GM12878 (cell line): ENCODE data around the gene SREK1. TPM values are rescaled to one million over a fixed set of nuclear protein-coding genes. Genes with fewer than 3 reads are reported as not detected.

Source experiments
- ATAC-seq: fragments of 200-7000 bp; cut with Tn5 transposase; 3 replicates; pipeline ENCODE4 v1.9.1; 2020; ENCODE audit warnings: mild to moderate bottlenecking, moderate library complexity
- BruUV-seq: library from RNA; stranded (reverse); fragments of 400-500 nt; replicated peaks from 2 replicates; lab custom pipeline; 2021; lab: Mats Ljungman, UMichigan
- CTCF ChIA-PET: fragments of 300-600 bp; sonication (Branson Sonifier 250); formaldehyde crosslinking; extraction: SDS; loops from one replicate; lab custom pipeline; 2021; ENCODE audit warnings: inconsistent platforms; lab: Yijun Ruan, JAX
- POLR2A ChIA-PET: fragments of 350-600 bp; formaldehyde crosslinking; extraction: SDS; loops from one replicate; lab custom pipeline; 2021; ENCODE audit warnings: inconsistent platforms; lab: Charles Lee
- RAD21 ChIA-PET: fragments of 300-600 bp; sonication (Branson Sonifier 250); formaldehyde crosslinking; loops from one replicate; lab custom pipeline; 2023; ENCODE audit warnings: antibody characterized with exemption; ENCODE audit not compliant: unreplicated experiment; lab: Charles Lee
- SMC1A ChIA-PET: fragments of 300-600 bp; sonication (Branson Sonifier 250); formaldehyde crosslinking; loops from one replicate; lab custom pipeline; 2023; ENCODE audit not compliant: unreplicated experiment, uncharacterized antibody; lab: Charles Lee
- DNase-seq: peaks from one replicate; pipeline ENCODE4 v3.0.0-alpha.2; 2011; ENCODE audit warnings: low read depth, low spot score
- FAIRE-seq: peaks from 3 replicates; lab custom pipeline; 2011; peaks lifted over from hg19 to GRCh38; lab: Jason Lieb, UNC
- H2AFZ ChIP-seq: 2 replicates; pipeline ENCODE4 v1.6.0; 2011; ENCODE audit warnings: low read depth, low read length, control low read depth; ENCODE audit not compliant: control insufficient read depth
- H3K27ac ChIP-seq: 2 replicates; pipeline ENCODE4 v1.5.1; 2011; ENCODE audit warnings: control low read depth; ENCODE audit not compliant: control insufficient read depth, insufficient read depth
- H3K27me3 ChIP-seq, 2 experiments: replicated peaks in 1 of 2; 2 replicates each; pipeline versions ENCODE4 v1.6.0 to v1.6.1; 2011; ENCODE audit warnings: low read length in 1 of 2; ENCODE audit not compliant: control insufficient read depth in 2 of 2, insufficient read depth in 2 of 2
- H3K36me3 ChIP-seq, 2 experiments: 2 replicates each; pipeline ENCODE4 v1.5.1; 2011; ENCODE audit warnings: low read length in 1 of 2; ENCODE audit not compliant: control insufficient read depth in 2 of 2, insufficient read depth in 2 of 2
- H3K4me1 ChIP-seq: 2 replicates; pipeline ENCODE4 v1.6.1; 2011; ENCODE audit warnings: mild to moderate bottlenecking, low read length, moderate library complexity, mixed read lengths; ENCODE audit not compliant: control insufficient read depth, insufficient read depth
- H3K4me2 ChIP-seq: 2 replicates; pipeline ENCODE4 v1.6.0; 2011; ENCODE audit warnings: control low read depth; ENCODE audit not compliant: control insufficient read depth, insufficient read depth
- H3K4me3 ChIP-seq: fragments of 200-600 bp; sonication (generic); 2 replicates; pipeline ENCODE4 v1.5.1; 2016
- H3K79me2 ChIP-seq: 2 replicates; pipeline ENCODE4 v1.6.0; 2011; ENCODE audit warnings: low read length; ENCODE audit not compliant: control insufficient read depth, insufficient read depth
- H3K9ac ChIP-seq: 2 replicates; pipeline ENCODE4 v1.8.0; 2011; ENCODE audit warnings: low read length, control low read depth, mixed read lengths; ENCODE audit not compliant: control insufficient read depth, insufficient read depth
- H3K9me3 ChIP-seq: replicated peaks from 3 replicates; pipeline ENCODE4 v1.5.1; 2011; ENCODE audit warnings: mild to moderate bottlenecking, low read length; ENCODE audit not compliant: control insufficient read depth, insufficient read depth
- H4K20me1 ChIP-seq: 2 replicates; pipeline ENCODE4 v1.6.0; 2011; ENCODE audit not compliant: control insufficient read depth, insufficient read depth
- CREB1 ChIP-seq: IDR thresholded peaks from 2 replicates; pipeline ENCODE4 v1.6.1; 2012; ENCODE audit warnings: low read depth, mild to moderate bottlenecking, inconsistent platforms
- HCFC1 ChIP-seq: fragments of 150-350 bp; IDR thresholded peaks from 2 replicates; pipeline ENCODE4 v1.6.1; 2014; ENCODE audit warnings: low read length
- JUND ChIP-seq: IDR thresholded peaks from 2 replicates; pipeline ENCODE4 v1.6.1; 2012; ENCODE audit warnings: low read depth, mild to moderate bottlenecking, low read length, improper control_type of control experiment, moderate library complexity
- NFXL1 ChIP-seq: fragments of 450-650 bp; IDR thresholded peaks from 2 replicates; pipeline ENCODE4 v1.6.1; 2017; ENCODE audit warnings: antibody characterized with exemption, mild to moderate bottlenecking, borderline replicate concordance
- NFYA ChIP-seq: IDR thresholded peaks from 2 replicates; pipeline ENCODE4 v1.6.1; 2011; ENCODE audit warnings: low read depth, mild to moderate bottlenecking, low read length, improper control_type of control experiment, borderline replicate concordance
- NFYB ChIP-seq: IDR thresholded peaks from 2 replicates; pipeline ENCODE4 v1.6.1; 2011; ENCODE audit warnings: low read depth, mild to moderate bottlenecking, low read length, improper control_type of control experiment, moderate library complexity; ENCODE audit not compliant: insufficient read depth
- POLR2AphosphoS5 ChIP-seq: IDR thresholded peaks from 2 replicates; pipeline ENCODE4 v1.6.1; 2011; ENCODE audit warnings: mild to moderate bottlenecking, low read length, inconsistent platforms
- RCOR1 ChIP-seq: conservative IDR thresholded peaks from 2 replicates; pipeline ENCODE4 v1.6.1; 2012; ENCODE audit warnings: low read depth, low read length, improper control_type of control experiment
- SMAD5 ChIP-seq: IDR thresholded peaks from 2 replicates; pipeline ENCODE4 v1.6.1; 2016; ENCODE audit warnings: antibody characterized with exemption, low read depth
- SMARCA5 ChIP-seq: fragments of 450-650 bp; IDR thresholded peaks from 2 replicates; pipeline ENCODE4 v1.6.1; 2017; ENCODE audit warnings: mild to moderate bottlenecking
- SPI1 ChIP-seq: IDR thresholded peaks from 2 replicates; pipeline ENCODE4 v1.6.1; 2011; ENCODE audit warnings: low read depth, mild to moderate bottlenecking, low read length, moderate library complexity, borderline replicate concordance; ENCODE audit not compliant: insufficient read depth
- WGBS: methylation state at CpG from one replicate; pipeline ENCODE4 v1.1.6; 2016; ENCODE audit warnings: low lambda C conversion rate; ENCODE audit not compliant: insufficient replicate concordance, insufficient coverage; ENCODE audit errors: missing lambda C conversion rate; 5-methylcytosine and 5-hydroxymethylcytosine counted together
- in situ Hi-C: fragments of 300-500 bp; cut with MboI; formaldehyde crosslinking; loops from 9 replicates; pipeline ENCODE4 v1.14.3; 2018; ENCODE audit warnings: mixed read lengths
- intact Hi-C: fragments of 100-400 bp; cut with micrococcal nuclease; formaldehyde crosslinking; loops from one replicate; pipeline ENCODE4 v1.14.2; 2022; ENCODE audit not compliant: unreplicated experiment
- polyA plus RNA-seq, 11 experiments: library from polyadenylated mRNA; depleted of rRNA in 4 of 11; unstranded in 6 of 11; stranded (reverse) in 5 of 11; fragments of >200 nt; fragmentation: Nextera tagmentation in 4 of 11; fragmentation: Illumina TruSeq in 1 of 11; extraction: Ambion mirVana in 4 of 11; extraction: Trizol in 1 of 11; gene quantifications; 1 replicate in 1 of 11; 2 replicates in 10 of 11; pipeline versions ENCODE4 v1.2.1 to v1.2.3, GENCODE V29; 2011 to 2016; ENCODE audit warnings: inconsistent platforms in 2 of 11, missing spikeins in 2 of 11, low read depth in 1 of 11
- total RNA-seq, 4 experiments: library from RNA; depleted of rRNA in 3 of 4; stranded (reverse); fragments of >200 nt in 3 of 4; fragmentation: Illumina TruSeq in 1 of 4; extraction: Trizol in 1 of 4; gene quantifications; 2 replicates each; pipeline versions ENCODE4 v1.2.1 to v1.2.3, GENCODE V29; 2013 to 2021
- TF ChIP-seq, protein P1 (sequence below): fragments of 450-650 bp; IDR thresholded peaks from 2 replicates; pipeline ENCODE4 v1.6.1; 2017; ENCODE audit warnings: mild to moderate bottlenecking, low read depth, inconsistent platforms; ENCODE audit not compliant: poor library complexity, severe bottlenecking
- TF ChIP-seq, protein P2 (sequence below): IDR thresholded peaks from 2 replicates; pipeline ENCODE4 v1.6.1; 2011; ENCODE audit warnings: borderline replicate concordance, low read depth, mild to moderate bottlenecking, moderate library complexity, mixed read lengths, low read length; ENCODE audit not compliant: insufficient read depth; ENCODE audit errors: extremely low read length

The SREK1 gene
- total and polyA plus RNA-seq, 10 of the 15 experiments (the other 5 are each of a cell fraction or from before 2014, with no cell fraction given), result 30.7 to 100 (median 61.5) TPM

DNA sequence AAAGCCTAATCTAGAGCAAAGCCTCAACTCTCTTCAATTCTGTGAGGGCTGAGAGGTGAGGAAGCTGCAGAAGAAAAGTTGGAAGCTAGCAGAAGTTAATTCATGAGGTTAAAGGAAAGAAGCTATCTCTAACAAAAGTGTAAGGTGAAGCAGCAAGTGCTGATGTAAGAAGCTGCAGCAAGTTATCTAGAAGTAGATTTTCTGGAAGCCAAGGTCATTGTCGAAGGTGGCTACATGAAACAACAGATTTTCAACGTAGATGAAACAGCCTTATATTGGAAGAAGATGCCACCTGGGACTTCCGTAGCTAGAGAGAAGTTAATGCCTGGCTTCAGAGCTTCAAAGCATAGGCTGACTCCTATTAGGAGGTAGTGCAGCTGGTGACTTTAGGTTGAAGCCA lies 42.0 kb downstream of the SREK1 start (continued):
- TF ChIP-seq JUND, result no peak

DNA sequence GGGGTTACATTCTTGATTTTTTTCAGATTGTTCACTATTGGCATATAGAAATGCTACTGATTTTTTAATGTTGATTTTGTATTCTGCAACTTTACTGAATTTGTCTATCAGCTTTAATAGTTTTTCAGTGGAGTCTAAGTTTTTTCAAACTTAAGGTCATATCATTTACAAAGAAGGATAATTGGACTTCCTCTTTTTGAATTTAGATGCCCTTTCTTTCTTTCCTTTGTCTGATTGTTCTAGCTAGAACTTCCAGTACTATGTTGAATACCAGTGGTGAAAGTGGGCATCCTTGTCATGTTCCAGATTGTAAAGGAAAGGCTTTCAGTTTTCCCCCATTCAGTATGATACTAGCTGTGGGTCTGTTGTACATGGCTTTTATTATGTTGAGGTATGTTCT lies 49.3 kb downstream of the SREK1 start:
- H2AFZ ChIP-seq, result no peak overlapping the region
- POLR2A ChIA-PET, result no interaction called here
- DNase-seq (no peak), FAIRE-seq (no peak), ATAC-seq (no peak)
- CTCF ChIA-PET, result interaction anchor here (0.6 to 1.2 kb wide), 2 partner anchors 37 to 113 kb away, joined by 3 to 4 read pairs; no protein-coding TSS in a partner anchor
- RAD21 ChIA-PET, result no interaction called here
- no peaks in the 10 kb centered on the region for H3K27me3 ChIP-seq
- no peak overlapping the region for H3K9ac ChIP-seq
- H3K27ac ChIP-seq, result no peak overlapping the region
- TF ChIP-seq RCOR1 (no peak), SPI1 (peak; percentile 43; the same call in 1 of the 2 replicates)
- BruUV-seq, result no TSS peak
- intact Hi-C loops (no loop called here), in situ Hi-C loops (no loop called here)
- no peaks in the 10 kb centered on the region for H3K79me2 ChIP-seq
- no peaks in the 10 kb centered on the region for H3K4me1 ChIP-seq
- H4K20me1 ChIP-seq, result no peaks in the 10 kb centered on the region
- H3K36me3 ChIP-seq, result no peaks in the 10 kb centered on the region
- no peak overlapping the region for H3K4me3 ChIP-seq
- SMC1A ChIA-PET, result interaction anchor here (0.8 to 1.2 kb wide), 3 partner anchors 9 to 224 kb away, joined by 3 read pairs; no protein-coding TSS in a partner anchor
- H3K4me2 ChIP-seq, result no peak overlapping the region
- H3K9me3 ChIP-seq, result no peaks in the 10 kb centered on the region

DNA sequence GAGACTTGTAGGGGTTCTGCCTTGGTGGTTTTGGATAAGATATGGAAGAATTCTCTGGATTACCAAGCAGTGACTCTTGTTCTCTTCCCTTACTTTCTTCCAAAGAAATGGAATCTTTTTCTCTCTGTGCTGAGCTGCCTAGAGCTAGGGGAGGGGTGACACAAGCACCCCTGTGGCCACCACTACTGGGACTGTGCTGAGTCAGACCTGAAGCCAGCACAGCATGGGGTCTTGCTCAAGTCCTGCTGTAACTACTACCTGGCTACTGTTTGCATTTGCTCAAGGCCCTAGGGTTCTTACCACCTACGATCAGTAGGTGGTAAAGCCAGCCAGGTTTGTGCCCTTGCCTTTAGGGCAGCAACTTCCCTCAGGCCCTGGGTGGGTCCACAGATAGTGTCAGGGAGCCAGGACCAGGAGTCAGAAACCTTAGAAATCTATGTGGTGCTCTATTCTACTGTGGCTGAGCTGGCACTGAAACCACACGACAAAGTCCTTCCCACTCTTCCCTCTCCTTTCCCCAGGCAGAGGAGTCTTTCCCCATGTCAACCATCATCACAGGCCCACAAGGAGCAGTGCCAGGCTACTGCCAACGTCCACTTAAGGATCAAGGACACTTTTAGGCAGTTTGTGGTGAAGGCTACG lies 53.8 kb downstream of the SREK1 start:
- CTCF ChIA-PET, result no interaction called here
- SMC1A ChIA-PET, result interaction anchor here (1.3 to 1.6 kb wide), 2 partner anchors 14 to 24 kb away, joined by 3 read pairs; no protein-coding TSS in a partner anchor
- no peaks in the 10 kb centered on the region for H3K79me2 ChIP-seq
- no peak overlapping the region for H3K27ac ChIP-seq
- H3K9ac ChIP-seq, result no peak overlapping the region
- no peaks in the 10 kb centered on the region for H3K36me3 ChIP-seq
- no peak overlapping the region for H2AFZ ChIP-seq
- no peaks in the 10 kb centered on the region for H3K27me3 ChIP-seq
- WGBS, result 50% methylated on average over 4 of the region's 4 CpGs
- H3K4me2 ChIP-seq, result no peak overlapping the region
- ATAC-seq, result no peak
- BruUV-seq, result no TSS peak
- FAIRE-seq, result no peak
- H3K4me1 ChIP-seq, result no peaks in the 10 kb centered on the region
- intact Hi-C loops, result no loop called here
- H4K20me1 ChIP-seq, result no peaks in the 10 kb centered on the region
- H3K9me3 ChIP-seq, result no peaks in the 10 kb centered on the region
- no peak overlapping the region for H3K4me3 ChIP-seq
- DNase-seq, result no peak
- POLR2A ChIA-PET, result no interaction called here
- in situ Hi-C loops, result no loop called here
- RAD21 ChIA-PET, result no interaction called here
- no peak for TF ChIP-seq POLR2AphosphoS5
- TF ChIP-seq HCFC1, result no peak
- TF ChIP-seq, protein P1, sequence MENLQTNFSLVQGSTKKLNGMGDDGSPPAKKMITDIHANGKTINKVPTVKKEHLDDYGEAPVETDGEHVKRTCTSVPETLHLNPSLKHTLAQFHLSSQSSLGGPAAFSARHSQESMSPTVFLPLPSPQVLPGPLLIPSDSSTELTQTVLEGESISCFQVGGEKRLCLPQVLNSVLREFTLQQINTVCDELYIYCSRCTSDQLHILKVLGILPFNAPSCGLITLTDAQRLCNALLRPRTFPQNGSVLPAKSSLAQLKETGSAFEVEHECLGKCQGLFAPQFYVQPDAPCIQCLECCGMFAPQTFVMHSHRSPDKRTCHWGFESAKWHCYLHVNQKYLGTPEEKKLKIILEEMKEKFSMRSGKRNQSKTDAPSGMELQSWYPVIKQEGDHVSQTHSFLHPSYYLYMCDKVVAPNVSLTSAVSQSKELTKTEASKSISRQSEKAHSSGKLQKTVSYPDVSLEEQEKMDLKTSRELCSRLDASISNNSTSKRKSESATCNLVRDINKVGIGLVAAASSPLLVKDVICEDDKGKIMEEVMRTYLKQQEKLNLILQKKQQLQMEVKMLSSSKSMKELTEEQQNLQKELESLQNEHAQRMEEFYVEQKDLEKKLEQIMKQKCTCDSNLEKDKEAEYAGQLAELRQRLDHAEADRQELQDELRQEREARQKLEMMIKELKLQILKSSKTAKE, result no peak
- TF ChIP-seq NFYA, result no peak
- no peak for TF ChIP-seq SMAD5
- TF ChIP-seq NFYB, result no peak
- TF ChIP-seq, protein P2, sequence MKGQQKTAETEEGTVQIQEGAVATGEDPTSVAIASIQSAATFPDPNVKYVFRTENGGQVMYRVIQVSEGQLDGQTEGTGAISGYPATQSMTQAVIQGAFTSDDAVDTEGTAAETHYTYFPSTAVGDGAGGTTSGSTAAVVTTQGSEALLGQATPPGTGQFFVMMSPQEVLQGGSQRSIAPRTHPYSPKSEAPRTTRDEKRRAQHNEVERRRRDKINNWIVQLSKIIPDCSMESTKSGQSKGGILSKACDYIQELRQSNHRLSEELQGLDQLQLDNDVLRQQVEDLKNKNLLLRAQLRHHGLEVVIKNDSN, result no peak
- TF ChIP-seq NFXL1, result no peak
- TF ChIP-seq SMARCA5, result no peak
- no peak for TF ChIP-seq CREB1
